Trophoblast cell (in vitro differentiated cells and primary cell): ENCODE data around the gene BEND3.
"Not testable (repeated sequence)": the region's sequence is repeated elsewhere in the genome, so short reads cannot be mapped to it uniquely, and the experiment has no call there.

Source experiments
- DNase-seq, 2 donors: peaks; one replicate each; pipeline ENCODE4 v3.0.0-alpha.2; 2016
- H2AFZ ChIP-seq: 2 replicates; pipeline ENCODE4 v1.6.1; 2013; ENCODE audit warnings: low read length, moderate library complexity, mild to moderate bottlenecking; ENCODE audit not compliant: insufficient read depth, poor library complexity
- H2AK5ac ChIP-seq: 2 replicates; pipeline ENCODE4 v1.6.1; 2013; ENCODE audit warnings: mild to moderate bottlenecking, low read length
- H2BK120ac ChIP-seq: 2 replicates; pipeline ENCODE4 v1.6.1; 2013; ENCODE audit warnings: low read length, mild to moderate bottlenecking, moderate library complexity; ENCODE audit not compliant: insufficient read depth, poor library complexity
- H2BK12ac ChIP-seq: 2 replicates; pipeline ENCODE4 v1.6.1; 2013; ENCODE audit warnings: mild to moderate bottlenecking, low read length, moderate library complexity
- H2BK5ac ChIP-seq: 2 replicates; pipeline ENCODE4 v1.6.1; 2013; ENCODE audit warnings: low read length, low read depth, moderate library complexity, mild to moderate bottlenecking; ENCODE audit not compliant: poor library complexity
- H3K14ac ChIP-seq: 2 replicates; pipeline ENCODE4 v1.6.1; 2013; ENCODE audit warnings: mild to moderate bottlenecking, low read length
- H3K18ac ChIP-seq: 2 replicates; pipeline ENCODE4 v1.6.1; 2013; ENCODE audit warnings: mild to moderate bottlenecking, low read length
- H3K23ac ChIP-seq: 2 replicates; pipeline ENCODE4 v1.6.1; 2013; ENCODE audit warnings: low read length
- H3K27ac ChIP-seq: 2 replicates; pipeline ENCODE4 v1.5.1; 2013; ENCODE audit warnings: low read depth, mild to moderate bottlenecking, inconsistent platforms, low read length, moderate library complexity
- H3K27me3 ChIP-seq: 2 replicates; pipeline ENCODE4 v1.6.1; 2013; ENCODE audit warnings: inconsistent platforms, mild to moderate bottlenecking, low read length, moderate library complexity; ENCODE audit not compliant: insufficient read depth
- H3K36me3 ChIP-seq, 2 experiments: 1 replicate in 1 of 2; 2 replicates in 1 of 2; pipeline ENCODE4 v1.6.1; 2013; ENCODE audit warnings: low read length in 2 of 2, mild to moderate bottlenecking in 2 of 2, moderate library complexity in 1 of 2; ENCODE audit not compliant: insufficient read depth in 2 of 2, control insufficient read depth in 1 of 2
- H3K4ac ChIP-seq: 2 replicates; pipeline ENCODE4 v1.6.1; 2013; ENCODE audit warnings: low read depth, mild to moderate bottlenecking, low read length, moderate library complexity
- H3K4me1 ChIP-seq, 2 experiments: 1 replicate in 1 of 2; 2 replicates in 1 of 2; pipeline ENCODE4 v1.6.1; 2013; ENCODE audit warnings: low read length in 2 of 2, mild to moderate bottlenecking in 2 of 2, moderate library complexity in 1 of 2; ENCODE audit not compliant: insufficient read depth in 2 of 2, control insufficient read depth in 1 of 2
- H3K4me2 ChIP-seq: 2 replicates; pipeline ENCODE4 v1.6.1; 2013; ENCODE audit warnings: inconsistent platforms, mild to moderate bottlenecking, low read length, moderate library complexity
- H3K4me3 ChIP-seq: 2 replicates; pipeline ENCODE4 v1.5.1; 2013; ENCODE audit warnings: mild to moderate bottlenecking, low read depth, low read length, inconsistent platforms
- H3K79me1 ChIP-seq: one replicate; pipeline ENCODE4 v1.6.1; 2013; ENCODE audit warnings: low read length
- H3K79me2 ChIP-seq: 2 replicates; pipeline ENCODE4 v1.6.1; 2013; ENCODE audit warnings: low read length, mild to moderate bottlenecking; ENCODE audit not compliant: control insufficient read depth, insufficient read depth, poor library complexity
- H3K9ac ChIP-seq: 2 replicates; pipeline ENCODE4 v1.6.1; 2013; ENCODE audit warnings: mild to moderate bottlenecking, low read length
- H3K9me3 ChIP-seq: 2 replicates; pipeline ENCODE4 v1.6.1; 2013; ENCODE audit warnings: low read depth, mild to moderate bottlenecking, control low read depth, inconsistent platforms, low read length; ENCODE audit not compliant: insufficient read depth
- H4K12ac ChIP-seq: 2 replicates; pipeline ENCODE4 v1.6.1; 2013; ENCODE audit warnings: low read depth, mild to moderate bottlenecking, low read length, moderate library complexity
- H4K8ac ChIP-seq: 2 replicates; pipeline ENCODE4 v1.6.1; 2013; ENCODE audit warnings: low read depth, mild to moderate bottlenecking, low read length, moderate library complexity
- H4K91ac ChIP-seq: one replicate; pipeline ENCODE4 v1.6.1; 2013; ENCODE audit warnings: low read depth, mild to moderate bottlenecking, low read length, moderate library complexity
- WGBS: extraction: QIAGEN DNeasy Blood & Tissue Kit; methylation state at CpG from one replicate; pipeline ENCODE4 v1.1.7; 2013; ENCODE audit warnings: missing lambda C conversion rate; ENCODE audit not compliant: insufficient read length, insufficient coverage; ENCODE audit errors: extremely low coverage; 5-methylcytosine and 5-hydroxymethylcytosine counted together

BEND3 gene

DNA sequence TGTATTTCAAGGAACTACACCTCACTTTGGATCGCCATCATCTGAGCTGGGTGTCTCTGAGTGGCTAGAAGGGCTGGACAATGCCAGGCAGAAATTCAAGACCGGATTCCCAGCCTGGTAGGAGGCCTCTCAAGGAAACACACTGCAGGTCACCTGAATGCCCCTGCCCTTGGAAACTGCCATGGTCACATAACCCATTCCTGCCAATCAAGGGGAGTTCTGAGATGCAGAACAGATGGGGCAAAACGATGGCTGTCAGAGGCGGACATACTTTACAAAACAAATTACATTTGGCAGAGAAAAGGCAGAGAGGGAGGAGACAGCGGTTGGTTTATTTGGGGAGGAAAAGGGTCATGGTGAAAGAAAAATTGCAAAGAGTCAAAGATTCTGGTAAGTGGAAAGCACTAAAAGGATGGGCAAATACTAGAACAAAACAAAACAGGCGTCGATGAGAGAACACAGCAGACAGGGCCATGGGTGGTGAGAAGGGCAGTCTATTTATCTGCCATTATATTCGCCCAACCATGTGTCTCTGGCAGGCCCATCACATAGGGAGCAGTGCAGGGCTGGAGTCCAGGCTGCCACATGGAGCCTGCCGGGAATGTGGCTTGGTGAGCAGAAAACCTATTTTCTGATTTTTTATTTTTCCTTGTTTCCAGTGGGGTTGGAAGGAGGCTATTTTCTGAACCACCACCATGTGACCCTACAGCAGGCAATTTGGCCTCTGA lies 13.5 kb downstream of the BEND3 start:
- H3K4me2 ChIP-seq, result no peak overlapping the region
- H3K23ac ChIP-seq, result no peak overlapping the region
- H3K18ac ChIP-seq, result no peak overlapping the region
- no peak for DNase-seq
- H3K9ac ChIP-seq, result no peak overlapping the region
- H3K79me2 ChIP-seq, result no peaks in the 10 kb centered on the region
- H3K27me3 ChIP-seq, result no peaks in the 10 kb centered on the region
- WGBS, result no CpG with 5 or more reads among the region's 9 CpGs
- H3K4me1 ChIP-seq, result peaks cover 2 to 8% of the 10 kb centered on the region in 2 experiments
- H3K9me3 ChIP-seq, result peaks cover 2% of the 10 kb centered on the region
- no peak overlapping the region for H3K14ac ChIP-seq
- H4K91ac ChIP-seq, result no peak overlapping the region
- H3K27ac ChIP-seq, result no peak overlapping the region
- H4K12ac ChIP-seq, result no peak overlapping the region
- no peaks in the 10 kb centered on the region for H3K36me3 ChIP-seq
- no peak overlapping the region for H2AK5ac ChIP-seq
- H3K4ac ChIP-seq, result no peak overlapping the region
- no peak overlapping the region for H2BK5ac ChIP-seq
- no peak overlapping the region for H2AFZ ChIP-seq
- no peak overlapping the region for H2BK120ac ChIP-seq
- no peak overlapping the region for H4K8ac ChIP-seq
- no peak overlapping the region for H3K4me3 ChIP-seq
- H3K79me1 ChIP-seq, result no peaks in the 10 kb centered on the region
- no peak overlapping the region for H2BK12ac ChIP-seq

DNA sequence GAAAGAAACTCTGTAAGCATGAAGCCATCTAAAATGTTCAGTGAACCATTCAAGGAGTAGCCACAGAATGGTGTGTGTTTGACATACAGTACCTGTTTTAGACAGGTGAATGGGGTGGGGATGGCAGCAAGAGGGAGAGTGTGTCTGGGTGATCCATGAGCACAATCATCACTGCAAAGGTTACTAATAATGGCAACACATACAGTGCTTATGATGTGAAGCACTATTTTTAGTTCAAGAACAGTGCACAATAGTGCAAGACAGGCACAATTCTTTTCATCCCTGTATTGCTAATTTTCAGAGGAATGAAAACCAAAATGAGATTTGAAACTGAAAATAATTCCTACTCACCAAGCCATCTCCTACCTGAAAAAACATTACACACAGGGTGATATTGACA lies 14.1 kb downstream of the BEND3 start:
- no peaks in the 10 kb centered on the region for H3K79me2 ChIP-seq
- no peak overlapping the region for H3K4me2 ChIP-seq
- H3K27me3 ChIP-seq, result no peaks in the 10 kb centered on the region
- H3K4ac ChIP-seq, result no peak overlapping the region
- no peak overlapping the region for H3K4me3 ChIP-seq
- H4K8ac ChIP-seq, result no peak overlapping the region
- no peak overlapping the region for H3K9ac ChIP-seq
- H3K23ac ChIP-seq, result no peak overlapping the region
- H3K14ac ChIP-seq, result no peak overlapping the region
- no peak overlapping the region for H2AFZ ChIP-seq
- H4K91ac ChIP-seq, result no peak overlapping the region
- no peaks in the 10 kb centered on the region for H3K79me1 ChIP-seq
- H2BK120ac ChIP-seq, result no peak overlapping the region
- H3K27ac ChIP-seq, result no peak overlapping the region
- H2BK12ac ChIP-seq, result no peak overlapping the region
- H3K9me3 ChIP-seq, result peaks cover 2% of the 10 kb centered on the region
- peaks cover 2 to 8% of the 10 kb centered on the region in 2 experiments for H3K4me1 ChIP-seq
- DNase-seq, result no peak
- H3K36me3 ChIP-seq, result peaks cover 0 to 2% of the 10 kb centered on the region in 2 experiments
- H2BK5ac ChIP-seq, result no peak overlapping the region
- no peak overlapping the region for H4K12ac ChIP-seq
- no peak overlapping the region for H2AK5ac ChIP-seq
- H3K18ac ChIP-seq, result no peak overlapping the region

DNA sequence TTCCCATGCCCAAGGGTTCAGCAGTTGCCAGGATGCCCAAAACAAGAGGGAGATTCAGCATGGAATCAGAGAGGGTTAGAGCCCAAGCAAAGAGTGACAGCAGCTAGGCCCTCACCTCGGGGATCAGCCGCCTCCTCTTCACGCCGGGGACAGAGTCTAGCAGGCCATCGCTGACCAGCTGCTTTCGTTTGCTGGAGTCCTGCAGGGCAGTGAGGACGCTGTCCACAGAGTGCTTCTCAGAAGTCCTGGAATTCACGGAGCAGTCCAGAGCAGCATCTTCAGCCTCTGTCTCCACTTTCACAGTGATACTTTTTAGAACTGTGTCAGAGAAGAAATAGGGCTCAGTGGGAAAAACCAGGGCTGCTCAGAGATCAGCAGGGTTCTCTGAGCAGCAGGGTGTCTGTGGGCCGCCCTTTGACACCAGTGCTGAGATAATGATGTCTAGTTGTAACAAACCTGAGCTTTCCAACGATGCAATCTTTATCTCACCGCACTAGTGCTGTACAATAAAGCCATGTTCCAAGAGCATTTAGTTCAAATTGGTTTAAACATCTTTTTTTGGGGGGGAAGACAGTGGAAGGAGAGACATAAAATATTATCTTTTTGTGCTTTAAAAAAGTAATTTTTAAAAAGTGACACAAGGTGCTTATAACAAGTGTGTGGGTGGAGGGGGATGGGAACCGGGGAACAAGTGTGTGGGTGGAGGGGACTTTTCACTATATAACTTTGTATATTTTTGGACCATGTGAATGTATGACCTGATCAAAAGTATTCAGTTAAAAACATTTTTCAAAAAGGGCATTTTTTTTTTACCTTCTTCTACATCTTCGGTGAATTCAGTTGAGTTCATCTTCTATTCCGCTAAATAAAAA lies 16.6 kb downstream of the BEND3 start:
- H3K36me3 ChIP-seq, result peaks cover 6% of the 10 kb centered on the region in 2 experiments
- H3K79me1 ChIP-seq, result no peaks in the 10 kb centered on the region
- no peak overlapping the region for H3K4ac ChIP-seq
- no peak overlapping the region for H3K18ac ChIP-seq
- no peak overlapping the region for H3K9ac ChIP-seq
- H4K8ac ChIP-seq, result no peak overlapping the region
- no peak overlapping the region for H2BK12ac ChIP-seq
- no peak overlapping the region for H3K4me2 ChIP-seq
- H2AK5ac ChIP-seq, result no peak overlapping the region
- H3K27ac ChIP-seq, result no peak overlapping the region
- no peak overlapping the region for H4K91ac ChIP-seq
- H2BK120ac ChIP-seq, result no peak overlapping the region
- no peaks in the 10 kb centered on the region for H3K79me2 ChIP-seq
- H3K27me3 ChIP-seq, result no peaks in the 10 kb centered on the region
- WGBS, result no CpG with 5 or more reads among the region's 14 CpGs
- H3K4me1 ChIP-seq, result peaks cover 0 to 6% of the 10 kb centered on the region in 2 experiments
- H2AFZ ChIP-seq, result no peak overlapping the region
- H3K14ac ChIP-seq, result no peak overlapping the region
- no peak overlapping the region for H3K4me3 ChIP-seq
- H3K9me3 ChIP-seq, result peaks cover 2% of the 10 kb centered on the region
- DNase-seq, result no peak
- H3K23ac ChIP-seq, result no peak overlapping the region
- no peak overlapping the region for H4K12ac ChIP-seq
- no peak overlapping the region for H2BK5ac ChIP-seq

GRCh38 chr6:107084459-107084858 lies 30.9 kb downstream of the BEND3 start:
- H3K4me3 ChIP-seq, H3K4ac ChIP-seq, H2BK120ac ChIP-seq, H3K79me2 ChIP-seq, H4K12ac ChIP-seq, H3K9me3 ChIP-seq, H2AFZ ChIP-seq, H3K9ac ChIP-seq, H4K8ac ChIP-seq, H3K23ac ChIP-seq, H3K4me2 ChIP-seq, H3K36me3 ChIP-seq, H3K14ac ChIP-seq, H3K18ac ChIP-seq, H2BK5ac ChIP-seq, H3K79me1 ChIP-seq, H2AK5ac ChIP-seq, DNase-seq, H4K91ac ChIP-seq, H3K27me3 ChIP-seq: not testable (repeated sequence)
- Histone ChIP-seq H3K27ac (peak overlapping the region; percentile 81), H3K4me1 (peaks cover 5 to 11% of the 10 kb centered on the region in 2 experiments), H2BK12ac (peak overlapping the region; percentile 35)
- no CpG with 5 or more reads among the region's 7 CpGs for WGBS
